Psoas muscle (tissue), 8 donors: ENCODE measurements around the gene TANC1. TPM values are rescaled to one million over a fixed set of nuclear protein-coding genes. Genes with fewer than 3 reads are reported as not detected.

ENCODE experiments used
- ATAC-seq, 4 donors: fragments of 200-7000 bp; cut with Tn5 transposase; one replicate each; pipeline ENCODE4 v1.9.1; 2020; ENCODE audit warnings: moderate library complexity in 3 of 4, mild to moderate bottlenecking in 2 of 4
- DNase-seq, 2 donors: peaks; one replicate each; pipeline ENCODE4 v3.0.0-alpha.2; 2020
- H3K27ac ChIP-seq: fragments of 200-600 bp; one replicate; pipeline ENCODE4 v1.8.0; 2022
- H3K27me3 ChIP-seq, 3 donors: fragments of 200-600 bp in 1 of 3; one replicate each; pipeline versions ENCODE4 v1.6.1 to v1.8.0; 2013 to 2022; ENCODE audit warnings: low read length in 2 of 3, mild to moderate bottlenecking in 2 of 3, moderate library complexity in 1 of 3; ENCODE audit not compliant: insufficient read depth in 3 of 3
- H3K36me3 ChIP-seq, 2 donors: fragments of 200-600 bp in 1 of 2; one replicate each; pipeline versions ENCODE4 v1.6.1 to v1.8.0; 2013 to 2022; ENCODE audit warnings: low read depth in 1 of 2, mild to moderate bottlenecking in 1 of 2, moderate library complexity in 1 of 2; ENCODE audit not compliant: insufficient read depth in 1 of 2
- H3K4me1 ChIP-seq: fragments of 200-600 bp; one replicate; pipeline ENCODE4 v1.8.0; 2022
- H3K4me3 ChIP-seq: fragments of 200-600 bp; one replicate; pipeline ENCODE4 v1.8.0; 2022; ENCODE audit warnings: mild to moderate bottlenecking
- H3K9me3 ChIP-seq: fragments of 200-600 bp; one replicate; pipeline ENCODE4 v1.8.0; 2022
- CTCF ChIP-seq: fragments of 200-600 bp; IDR thresholded peaks from one replicate; pipeline ENCODE4 v1.8.0; 2022; ENCODE audit warnings: antibody characterized with exemption
- WGBS, 3 donors: extraction: QIAGEN DNeasy Blood & Tissue Kit; methylation state at CpG; one replicate each; pipeline versions ENCODE4 v1.1.6 to v1.1.7; 2013; 5-methylcytosine and 5-hydroxymethylcytosine counted together
- intact Hi-C, 2 donors: fragments of 100-400 bp; cut with DNase I; formaldehyde crosslinking; loops; one replicate each; pipeline versions ENCODE4 v1.11.0 to v1.14.2; 2022
- polyA plus RNA-seq, 3 donors: library from polyadenylated mRNA; stranded (reverse); fragments of 200-250 nt; gene quantifications; one replicate each; pipeline ENCODE4 v1.2.3, GENCODE V29; 2013
- total RNA-seq, 4 donors: library from RNA; stranded (reverse); fragmentation: NEBNext Ultra II Directional in 2 of 4; extraction: Animal tissue kit (Norgen Biotek cat#: 25700) in 2 of 4; gene quantifications; one replicate each; pipeline versions ENCODE4 v1.2.1 to v1.2.4, GENCODE V29; 2021 to 2023
- donor health status: healthy with polysubstance abuse.
- donor health status: DM: no; HTN: no; CAD: no; lungs with moderate emphysema.
- donor health status: Bipolar disorder and iron deficiency.
- donor health status: healthy.
- donor health status: DM: yes; HTN: yes; CAD: no.
- donor health status: DM: no; HTN: no; CAD: no.
- donor health status: DM: no; HTN: no; CAD: no.
- donor health status: DM: yes; HTN: yes; CAD: no.

TANC1 gene
- total and polyA plus RNA-seq, 7 donors = 1.9 to 7.5 (median 3.2) TPM

DNA sequence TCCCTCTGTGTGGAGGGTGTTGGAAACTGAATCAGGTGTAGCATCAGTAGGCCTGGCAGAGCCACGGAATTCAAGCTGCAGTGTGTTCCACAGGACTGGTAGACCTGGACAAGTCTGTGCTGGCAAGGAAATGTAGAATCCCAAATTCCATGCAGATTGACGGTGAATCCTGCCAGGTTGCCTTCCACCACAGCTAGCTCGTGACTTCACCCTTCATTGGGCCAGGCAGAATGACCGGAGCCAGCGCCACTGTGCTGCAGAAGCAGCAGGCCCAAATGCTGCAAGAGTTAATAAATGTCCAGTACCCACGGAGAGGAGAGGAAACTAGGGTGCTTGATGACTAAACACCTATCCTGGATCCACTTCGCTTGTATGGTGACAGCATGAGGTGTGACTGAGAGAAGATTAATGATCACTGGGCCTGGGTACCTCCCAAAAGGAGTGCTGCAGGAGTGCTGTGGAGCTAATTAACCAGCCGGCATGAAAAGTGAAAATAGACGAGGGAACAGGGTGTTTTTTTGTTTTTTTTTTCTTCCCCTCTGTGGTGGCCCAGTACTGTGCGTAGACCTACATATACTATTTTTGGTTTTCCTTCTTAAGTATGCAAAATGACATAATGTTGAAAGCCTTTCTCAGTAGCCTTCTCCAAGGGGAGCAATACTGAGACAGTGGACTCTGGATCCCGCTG lies 122.2 kb downstream of the TANC1 start:
- peaks cover 23% of the 10 kb centered on the region for H3K4me1 ChIP-seq
- no peak for TF ChIP-seq CTCF
- H3K4me3 ChIP-seq = no peak overlapping the region
- ATAC-seq (peak in 1 of 4 donors; percentile 40), DNase-seq (no peak)
- H3K27ac ChIP-seq = peak overlapping the region; percentile 38
- H3K27me3 ChIP-seq = no peaks in the 10 kb centered on the region
- 60 to 70% (median 62%) methylated on average over 11 of the region's 11 CpGs for WGBS, 3 donors
- no peaks in the 10 kb centered on the region for H3K9me3 ChIP-seq
- intact Hi-C loops = no loop called here
- no peaks in the 10 kb centered on the region for H3K36me3 ChIP-seq

DNA sequence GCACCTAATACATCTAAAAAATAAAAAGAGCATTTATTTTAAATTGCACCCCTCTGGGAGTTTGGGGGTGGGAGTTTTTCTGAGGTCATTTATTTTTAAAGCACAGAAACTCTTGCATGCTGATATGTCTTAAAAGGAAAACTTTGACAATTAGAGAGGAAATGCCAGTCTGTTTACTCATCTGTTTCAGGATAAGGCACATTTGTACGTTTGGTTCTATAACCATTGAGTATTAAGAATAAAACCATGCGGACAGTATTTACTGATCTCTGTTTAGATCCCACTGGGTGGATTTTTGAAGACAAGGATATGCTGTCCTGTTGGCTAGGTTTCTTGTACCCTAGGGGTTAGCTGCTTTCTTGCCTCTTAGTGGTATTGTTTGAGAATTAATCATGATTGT lies 122.9 kb downstream of the TANC1 start:
- Histone ChIP-seq H3K4me3 (no peak overlapping the region), H3K27me3 (no peaks in the 10 kb centered on the region), H3K4me1 (peaks cover 17% of the 10 kb centered on the region), H3K9me3 (no peaks in the 10 kb centered on the region), H3K36me3 (no peaks in the 10 kb centered on the region), H3K27ac (peak overlapping the region; percentile 38)
- WGBS, 3 donors = 50 to 54% (median 54%) methylated on average over 2 of the region's 2 CpGs
- ATAC-seq (peak in 1 of 4 donors; percentile 16), DNase-seq (no peak)
- TF ChIP-seq CTCF = no peak
- intact Hi-C loops = no loop called here

GRCh38 chr2:159091976-159092375 lies 123.5 kb downstream of the TANC1 start:
- no peaks in the 10 kb centered on the region for H3K27me3 ChIP-seq
- H3K27ac ChIP-seq = no peak overlapping the region
- no peak overlapping the region for H3K4me3 ChIP-seq
- ATAC-seq (no peak), DNase-seq (no peak)
- intact Hi-C loops = no loop called here
- H3K4me1 ChIP-seq = peaks cover 17% of the 10 kb centered on the region
- no peaks in the 10 kb centered on the region for H3K9me3 ChIP-seq
- TF ChIP-seq CTCF = no peak
- no peaks in the 10 kb centered on the region for H3K36me3 ChIP-seq
- 73 to 78% (median 74%) methylated on average over 4 of the region's 4 CpGs for WGBS, 3 donors

GRCh38 chr2:159093497-159093896 lies 125.1 kb downstream of the TANC1 start:
- WGBS, 3 donors = 31 to 41% (median 36%) methylated on average over 2 of the region's 2 CpGs
- Histone ChIP-seq H3K36me3 (no peaks in the 10 kb centered on the region), H3K27ac (no peak overlapping the region), H3K9me3 (no peaks in the 10 kb centered on the region), H3K4me3 (no peak overlapping the region), H3K27me3 (no peaks in the 10 kb centered on the region), H3K4me1 (peaks cover 17% of the 10 kb centered on the region)
- TF ChIP-seq CTCF = no peak
- intact Hi-C loops = no loop called here
- DNase-seq = no peak
- no peak for ATAC-seq
